NB4 (cell line): ENCODE results near the gene DBNL.

Experiments used
- POLR2A ChIP-seq: IDR thresholded peaks from 2 replicates; pipeline ENCODE4 v1.6.1; 2011; ENCODE audit warnings: mild to moderate bottlenecking; ENCODE audit not compliant: insufficient read length; ENCODE audit errors: extremely low read depth
- TF ChIP-seq, protein P1 (sequence below): IDR thresholded peaks from 2 replicates; pipeline ENCODE4 v1.6.1; 2011; ENCODE audit warnings: low read depth, low read length
- TF ChIP-seq, protein P2 (sequence below): IDR thresholded peaks from one replicate; pipeline ENCODE4 v1.5.1; 2012; ENCODE audit warnings: low read depth, low read length

DNA sequence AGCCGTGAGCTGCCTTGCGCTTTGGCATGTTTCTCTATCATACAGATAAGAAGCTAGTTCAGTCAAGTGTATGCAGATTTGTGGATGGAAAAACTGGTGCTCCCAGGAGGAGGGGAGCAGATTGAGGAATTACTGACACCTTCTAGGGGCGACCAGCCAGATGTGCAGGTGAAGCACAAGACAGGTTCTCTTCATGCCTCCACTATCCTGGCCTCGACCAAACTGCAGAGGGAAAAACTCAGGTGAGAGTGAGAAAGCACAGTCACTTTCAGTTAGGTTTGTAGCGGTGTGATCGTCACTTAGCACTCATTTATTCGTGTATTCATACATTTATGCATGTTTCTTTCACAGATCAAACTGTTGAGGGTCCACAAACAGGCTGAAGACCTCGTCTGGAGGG lies 600 bp upstream of the DBNL start:
- TF ChIP-seq, protein P1, sequence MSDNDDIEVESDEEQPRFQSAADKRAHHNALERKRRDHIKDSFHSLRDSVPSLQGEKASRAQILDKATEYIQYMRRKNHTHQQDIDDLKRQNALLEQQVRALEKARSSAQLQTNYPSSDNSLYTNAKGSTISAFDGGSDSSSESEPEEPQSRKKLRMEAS = no peak
- no peak for TF ChIP-seq POLR2A
- TF ChIP-seq, protein P2, sequence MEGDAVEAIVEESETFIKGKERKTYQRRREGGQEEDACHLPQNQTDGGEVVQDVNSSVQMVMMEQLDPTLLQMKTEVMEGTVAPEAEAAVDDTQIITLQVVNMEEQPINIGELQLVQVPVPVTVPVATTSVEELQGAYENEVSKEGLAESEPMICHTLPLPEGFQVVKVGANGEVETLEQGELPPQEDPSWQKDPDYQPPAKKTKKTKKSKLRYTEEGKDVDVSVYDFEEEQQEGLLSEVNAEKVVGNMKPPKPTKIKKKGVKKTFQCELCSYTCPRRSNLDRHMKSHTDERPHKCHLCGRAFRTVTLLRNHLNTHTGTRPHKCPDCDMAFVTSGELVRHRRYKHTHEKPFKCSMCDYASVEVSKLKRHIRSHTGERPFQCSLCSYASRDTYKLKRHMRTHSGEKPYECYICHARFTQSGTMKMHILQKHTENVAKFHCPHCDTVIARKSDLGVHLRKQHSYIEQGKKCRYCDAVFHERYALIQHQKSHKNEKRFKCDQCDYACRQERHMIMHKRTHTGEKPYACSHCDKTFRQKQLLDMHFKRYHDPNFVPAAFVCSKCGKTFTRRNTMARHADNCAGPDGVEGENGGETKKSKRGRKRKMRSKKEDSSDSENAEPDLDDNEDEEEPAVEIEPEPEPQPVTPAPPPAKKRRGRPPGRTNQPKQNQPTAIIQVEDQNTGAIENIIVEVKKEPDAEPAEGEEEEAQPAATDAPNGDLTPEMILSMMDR = no peak
